Stimulated activated naive CD4-positive, alpha-beta T cell (primary cell): ENCODE measurements around the gene TLE4.

Source experiments
- DNase-seq, 6 experiments: peaks; one replicate each; lab custom pipeline; 2025; lab: John Stamatoyannopoulos, UW

Gene TLE4

DNA sequence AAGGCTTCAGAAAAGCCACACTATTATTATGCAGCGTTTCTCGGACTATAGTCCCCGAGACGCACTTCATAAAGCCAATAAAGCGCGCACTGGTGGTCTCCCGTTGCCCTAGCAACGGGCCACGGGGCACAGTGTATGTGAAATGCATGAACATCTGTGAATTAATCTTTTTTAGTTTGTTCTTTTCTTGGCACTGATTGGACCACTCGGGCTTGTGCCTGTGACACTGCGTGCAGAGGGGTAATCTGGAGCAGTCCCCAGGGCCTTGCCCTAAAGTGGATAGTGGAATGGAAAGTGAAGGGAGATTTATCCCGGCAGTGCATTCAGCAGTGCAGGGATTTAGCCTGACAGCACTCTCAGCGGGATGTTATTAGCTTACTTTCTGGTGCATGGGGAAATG lies 92.1 kb downstream of the TLE4 start:
- DNase-seq, result no peak

DNA sequence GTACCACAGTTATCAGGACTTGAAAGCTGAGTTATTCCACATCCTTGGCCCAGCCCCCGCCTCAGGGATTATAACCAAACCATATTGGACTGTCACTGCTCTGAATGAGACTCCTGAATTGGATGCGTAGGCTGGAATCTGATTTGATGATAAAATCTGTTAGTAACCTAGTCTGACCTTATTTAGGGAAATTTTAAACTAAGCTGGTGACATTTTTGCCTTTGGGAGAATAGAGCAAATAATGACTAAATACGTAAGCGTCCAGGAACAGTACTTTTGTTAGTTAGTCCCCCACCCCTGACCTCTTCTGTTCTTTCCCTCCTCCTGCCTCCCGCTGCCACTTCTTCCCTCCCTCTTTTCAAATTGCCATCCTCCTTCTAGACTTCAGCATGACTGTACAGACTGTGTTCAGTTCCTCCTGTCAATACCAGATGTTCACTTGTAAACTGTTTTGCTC lies 92.6 kb downstream of the TLE4 start:
- DNase-seq, result no peak

DNA sequence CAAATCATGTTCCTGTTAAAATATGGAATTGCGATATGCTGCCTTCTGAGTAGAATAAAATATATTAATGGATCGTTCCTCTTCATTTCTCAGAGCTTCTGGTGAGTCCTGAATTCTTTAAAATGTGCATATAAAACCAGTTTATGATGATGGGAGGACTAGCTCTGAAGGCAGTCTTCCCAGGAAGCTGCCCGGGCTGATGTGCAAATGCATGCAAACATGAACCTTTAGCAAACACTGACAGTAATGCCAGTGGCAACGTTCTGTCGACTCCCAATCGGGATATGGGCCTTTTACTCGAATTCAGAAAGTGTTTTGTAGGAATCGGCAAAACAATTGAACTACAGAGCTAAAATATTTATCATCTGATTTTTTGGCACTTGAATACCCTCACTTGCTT lies 93.6 kb downstream of the TLE4 start:
- no peak for DNase-seq

DNA sequence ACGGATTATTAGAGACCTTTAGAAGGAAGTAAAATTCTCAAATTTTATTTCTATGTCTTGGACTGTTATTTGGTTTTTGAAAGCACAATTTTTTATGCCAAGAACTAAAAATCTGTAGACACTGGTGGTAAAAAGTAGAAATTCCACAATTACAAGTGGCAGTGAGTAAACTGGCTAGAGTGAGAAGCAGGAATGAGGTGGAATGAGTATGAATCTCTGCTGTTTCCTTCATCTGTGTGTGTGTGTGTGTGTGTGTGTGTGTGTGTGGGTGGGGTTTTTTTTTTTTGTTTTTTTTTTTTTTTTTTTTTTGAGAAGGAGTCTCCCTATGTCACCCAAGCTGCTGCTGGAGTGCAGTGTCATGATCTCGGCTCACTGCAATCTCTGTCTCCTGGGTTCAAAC lies 94.2 kb downstream of the TLE4 start:
- DNase-seq, result no peak

DNA sequence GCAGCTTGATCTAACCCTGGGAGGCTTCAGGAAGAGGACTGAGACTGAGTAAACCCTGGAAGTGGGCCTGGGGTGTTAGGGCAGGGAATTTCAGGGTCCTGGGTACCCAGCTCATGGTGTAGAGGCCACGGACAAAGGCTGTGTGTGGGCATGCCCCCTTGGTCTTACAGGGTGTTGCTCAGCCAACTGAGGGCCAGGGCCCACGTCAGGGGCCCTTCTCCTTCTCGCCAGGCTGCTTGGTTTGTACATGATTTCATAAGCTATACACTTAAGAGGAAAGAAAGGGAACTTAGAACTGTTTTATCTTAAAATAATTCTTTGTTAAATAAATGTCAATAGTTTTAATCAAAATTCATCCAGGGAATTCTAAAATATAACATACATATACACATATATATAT lies 95.4 kb downstream of the TLE4 start:
- no peak for DNase-seq

DNA sequence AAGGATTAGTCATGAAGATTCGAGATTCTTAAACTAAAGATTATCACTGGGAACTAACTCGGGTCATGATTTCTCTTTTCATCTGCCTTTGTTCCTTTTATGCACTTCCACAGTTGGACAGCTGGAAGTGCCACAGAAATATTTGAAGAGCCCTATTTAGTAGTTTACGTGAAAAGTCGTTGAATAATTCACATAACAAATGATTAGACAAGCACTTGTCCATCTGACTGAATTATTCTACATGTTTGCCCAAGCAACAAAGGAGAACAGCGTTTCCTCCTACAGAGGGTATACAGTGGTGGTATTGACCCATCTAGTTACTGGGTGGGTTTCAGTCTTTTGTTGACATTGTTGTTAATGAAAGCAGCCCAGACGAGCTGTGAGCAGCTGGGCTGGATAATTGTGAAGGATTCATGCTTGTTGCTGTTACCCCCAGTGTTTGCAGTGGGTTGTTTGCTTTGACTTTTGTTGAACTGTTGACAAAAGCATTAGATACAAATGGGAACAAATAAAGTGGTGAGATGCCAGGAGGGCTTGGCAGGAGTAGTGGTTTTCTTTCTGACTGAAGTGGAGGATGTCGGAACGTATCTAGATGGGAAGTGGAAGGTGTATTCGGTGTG lies 96.2 kb downstream of the TLE4 start:
- DNase-seq, result no peak

DNA sequence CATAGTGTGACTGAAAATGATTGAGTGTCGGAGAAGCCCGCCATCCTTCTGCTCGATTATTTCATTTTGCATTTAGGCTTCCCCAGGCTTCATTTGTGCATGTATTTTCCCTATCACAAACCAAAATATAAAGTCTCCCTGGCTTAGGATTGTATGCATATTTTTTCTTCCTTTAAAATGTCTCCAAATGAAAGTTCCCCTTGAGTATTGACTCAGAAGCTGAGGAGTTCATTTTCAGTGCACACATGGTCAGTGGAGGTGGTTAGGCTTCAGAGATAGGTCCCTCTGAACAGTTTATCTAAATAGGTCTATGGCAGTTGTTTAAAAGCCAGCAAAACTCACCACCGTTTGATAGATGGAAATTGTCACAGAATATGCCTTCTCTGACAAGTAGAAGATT lies 97.2 kb downstream of the TLE4 start:
- DNase-seq, result no peak

DNA sequence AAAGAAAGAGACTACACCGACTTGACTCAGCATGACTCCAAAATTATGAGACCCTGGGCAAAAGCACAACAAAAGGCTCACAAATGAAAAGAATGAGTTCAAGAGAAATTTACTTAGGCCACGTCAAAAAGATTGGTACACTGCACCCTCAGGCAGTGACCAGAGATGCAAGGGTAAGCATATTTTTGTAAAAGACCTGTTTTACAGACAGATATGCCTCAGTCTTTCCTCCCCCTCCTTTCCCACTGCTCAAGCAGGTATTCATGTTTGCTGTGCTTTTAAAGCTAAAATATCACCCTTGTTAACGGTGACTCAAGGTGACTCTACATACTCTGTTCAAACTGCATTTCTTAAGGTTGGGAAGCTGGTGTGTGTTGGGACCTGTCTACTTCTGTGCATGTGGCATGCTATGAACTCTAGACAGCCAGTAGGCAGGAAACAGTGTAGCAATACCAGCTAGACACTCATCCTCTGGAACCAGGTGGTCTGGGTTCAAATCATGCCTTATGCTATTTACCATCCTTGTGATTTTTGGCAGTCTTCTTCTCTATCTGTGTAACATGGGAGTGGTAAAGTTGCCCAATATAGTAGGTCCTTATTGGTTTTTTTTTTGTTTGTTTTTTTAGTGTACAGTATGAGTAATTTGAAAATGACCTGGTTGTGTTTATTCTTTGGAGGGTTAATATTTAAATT lies 98.7 kb downstream of the TLE4 start:
- no peak for DNase-seq

DNA sequence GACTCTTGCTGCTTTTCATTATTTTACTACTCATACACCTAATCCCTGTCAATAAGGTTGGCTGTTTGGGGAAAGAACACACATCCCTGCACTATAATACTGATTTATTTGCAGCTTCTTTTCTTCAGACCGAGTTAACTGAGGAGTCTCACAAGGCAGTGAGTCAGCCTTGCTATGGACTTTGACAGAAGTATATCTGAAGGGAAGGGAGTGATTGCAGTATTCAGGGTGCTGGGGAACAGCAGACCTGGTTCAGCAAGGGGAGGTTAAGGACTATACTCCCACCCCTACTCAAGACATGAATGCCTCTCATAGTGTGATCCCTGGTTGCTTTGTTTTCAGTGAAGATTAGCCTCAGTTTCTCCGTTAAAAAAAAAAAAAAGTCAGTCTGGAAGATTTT lies 99.8 kb downstream of the TLE4 start:
- no peak for DNase-seq

DNA sequence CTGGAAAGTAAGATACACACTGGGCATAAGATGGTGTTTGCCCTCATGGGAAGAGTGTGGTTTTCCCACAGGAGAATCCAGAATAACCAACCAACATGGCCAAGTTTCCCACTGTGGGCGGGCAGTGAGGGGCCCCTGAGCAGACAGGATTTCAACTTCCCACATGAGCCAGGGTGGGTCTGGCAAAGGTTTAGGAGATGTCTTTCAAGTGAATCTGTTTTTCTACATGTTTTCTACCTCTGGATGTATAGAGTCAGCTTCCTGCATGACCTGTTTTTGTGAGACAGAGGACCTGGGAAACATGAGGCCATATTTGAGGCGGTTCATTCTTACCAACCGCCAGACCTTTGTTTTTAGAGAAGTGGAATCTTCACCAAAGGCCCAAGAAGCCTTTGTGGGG lies 100.5 kb downstream of the TLE4 start:
- no peak for DNase-seq

DNA sequence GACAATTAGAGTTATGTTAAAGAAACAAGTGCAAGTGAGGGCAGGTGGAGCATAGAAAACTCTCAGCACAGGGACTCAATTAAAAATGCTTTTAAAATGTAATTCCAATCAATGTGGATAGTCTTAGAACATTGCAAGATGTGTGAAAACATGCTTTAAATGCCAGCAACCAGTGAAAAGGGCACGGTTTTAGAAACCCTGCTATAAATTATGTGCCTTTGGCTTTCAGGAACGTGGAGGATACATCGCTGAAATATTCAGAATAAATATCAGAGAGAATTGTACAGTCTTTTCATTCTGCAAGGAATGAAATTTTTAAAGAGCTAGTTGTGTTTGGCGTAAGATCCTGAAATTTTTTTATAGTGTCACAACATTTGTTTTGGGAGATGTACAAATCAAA lies 101.1 kb downstream of the TLE4 start:
- DNase-seq, result no peak

DNA sequence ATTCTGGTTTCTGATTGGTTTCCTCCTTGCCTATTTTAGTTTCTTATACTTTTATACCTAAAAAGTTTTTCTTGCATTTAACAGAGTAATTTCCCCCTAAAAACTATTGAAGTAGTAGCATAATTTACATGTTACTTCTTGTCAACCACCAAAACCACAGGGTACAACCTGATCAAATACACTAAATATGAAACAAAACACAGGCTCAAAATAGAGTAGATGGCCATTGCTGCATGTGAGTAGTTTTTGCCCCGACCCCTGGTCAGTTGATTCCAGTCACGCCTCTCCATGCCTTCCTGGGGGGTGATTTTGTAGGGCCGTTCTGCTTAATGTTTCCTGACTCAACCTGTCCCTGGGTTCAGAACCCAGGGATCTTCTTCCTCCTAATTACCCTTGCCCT lies 101.8 kb downstream of the TLE4 start:
- DNase-seq, result no peak

DNA sequence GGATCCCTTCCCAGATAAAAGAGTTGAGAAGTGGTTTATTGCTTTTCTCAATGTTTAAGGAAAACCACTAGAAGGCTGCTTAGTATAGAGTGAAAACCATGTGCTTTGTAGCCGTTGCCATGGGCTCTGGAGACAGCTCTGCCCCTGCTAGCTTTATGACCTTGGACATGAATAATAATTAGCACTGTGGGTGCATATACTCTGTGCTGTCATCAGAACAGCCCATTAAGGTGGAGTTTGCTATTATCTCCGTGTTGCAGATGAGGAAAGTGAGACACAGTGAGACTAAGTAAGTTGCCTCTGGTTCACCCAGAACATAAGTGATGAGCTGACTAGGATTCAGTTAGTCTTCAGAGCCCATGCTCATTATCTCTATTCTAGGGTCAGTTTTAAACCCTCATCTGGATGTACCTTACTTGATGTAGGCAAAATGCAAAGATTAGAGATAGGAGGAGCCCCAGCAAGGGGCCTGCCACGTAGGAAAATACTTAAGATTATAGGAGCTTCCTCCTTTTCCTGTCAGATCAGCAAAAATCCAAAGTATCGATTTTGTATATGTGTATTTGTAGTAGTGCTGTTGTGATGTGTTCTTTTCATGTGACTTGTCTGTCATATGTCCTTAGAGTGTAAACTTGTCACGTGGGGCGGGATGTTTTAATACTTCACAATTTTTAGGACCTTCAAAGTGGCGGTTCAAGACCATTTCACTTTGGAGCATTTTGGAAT lies 102.5 kb downstream of the TLE4 start:
- DNase-seq, result no peak

DNA sequence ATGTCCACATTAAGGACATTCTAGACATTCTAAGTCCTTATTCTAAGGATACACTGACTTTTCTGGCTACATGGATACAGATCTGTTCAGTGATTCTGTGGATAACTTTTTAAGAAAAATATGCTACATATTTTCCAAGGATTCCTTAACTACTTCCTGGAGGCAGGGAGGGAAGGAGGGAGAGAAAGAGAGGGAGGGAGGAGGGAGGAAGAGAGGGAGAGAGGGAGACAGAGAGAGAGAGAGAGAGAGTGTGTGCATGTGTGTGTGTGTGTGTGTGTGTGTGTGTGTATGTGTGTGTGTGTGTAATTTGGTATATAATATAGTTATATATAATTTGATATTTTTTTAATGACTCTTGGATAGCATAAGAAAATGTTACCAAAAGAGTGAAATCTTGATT lies 109.8 kb downstream of the TLE4 start:
- no peak for DNase-seq

DNA sequence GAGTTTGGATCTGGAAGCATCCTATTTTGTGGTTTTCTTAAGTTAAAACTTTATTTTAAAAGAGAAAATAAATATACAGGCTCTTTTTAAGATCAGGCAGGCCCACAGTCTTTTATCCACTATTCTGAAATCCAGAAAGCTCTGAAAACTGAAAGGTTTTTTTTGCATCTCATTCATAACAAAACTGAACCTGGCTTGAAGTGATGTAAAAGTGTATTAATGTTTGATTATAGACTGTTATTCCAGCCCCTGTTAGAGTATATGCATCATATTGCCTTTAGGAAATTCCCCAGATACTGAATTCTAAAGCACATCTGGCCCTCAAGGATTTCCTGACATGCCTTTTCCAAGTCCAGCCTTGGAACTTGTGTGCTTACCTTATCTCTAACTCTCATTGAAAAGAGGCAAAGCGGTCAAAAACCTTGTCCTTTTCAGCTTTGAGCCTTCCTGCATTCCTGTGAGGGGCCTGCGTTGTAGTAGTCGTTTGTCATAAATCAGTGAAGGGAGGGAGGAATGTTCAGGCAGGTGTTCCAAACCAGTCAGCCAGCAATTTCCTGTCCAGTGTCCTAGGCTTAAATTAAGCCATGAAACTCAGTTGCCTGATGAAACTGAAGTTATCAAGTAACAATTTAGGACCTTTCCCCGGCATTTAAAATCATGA lies 110.4 kb downstream of the TLE4 start:
- DNase-seq, result no peak

DNA sequence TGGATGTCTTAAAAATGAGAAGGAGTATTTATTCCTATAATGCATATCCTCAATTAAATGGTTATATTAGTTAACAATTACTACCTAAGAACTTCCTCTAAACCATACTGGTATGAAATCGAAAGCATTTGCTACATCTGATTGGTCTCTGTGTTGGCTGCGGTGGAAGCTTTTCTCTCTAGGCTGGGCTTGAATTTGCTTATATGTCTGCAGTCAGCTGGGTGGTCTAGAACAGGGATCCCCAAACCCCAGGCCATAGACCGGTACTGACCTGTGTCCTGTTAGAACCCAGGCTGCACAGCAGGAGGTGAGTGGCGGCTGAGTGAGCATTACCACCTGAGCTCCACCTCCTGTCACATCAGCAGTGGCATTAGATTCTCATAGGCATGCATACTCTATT lies 112.3 kb downstream of the TLE4 start:
- no peak for DNase-seq

DNA sequence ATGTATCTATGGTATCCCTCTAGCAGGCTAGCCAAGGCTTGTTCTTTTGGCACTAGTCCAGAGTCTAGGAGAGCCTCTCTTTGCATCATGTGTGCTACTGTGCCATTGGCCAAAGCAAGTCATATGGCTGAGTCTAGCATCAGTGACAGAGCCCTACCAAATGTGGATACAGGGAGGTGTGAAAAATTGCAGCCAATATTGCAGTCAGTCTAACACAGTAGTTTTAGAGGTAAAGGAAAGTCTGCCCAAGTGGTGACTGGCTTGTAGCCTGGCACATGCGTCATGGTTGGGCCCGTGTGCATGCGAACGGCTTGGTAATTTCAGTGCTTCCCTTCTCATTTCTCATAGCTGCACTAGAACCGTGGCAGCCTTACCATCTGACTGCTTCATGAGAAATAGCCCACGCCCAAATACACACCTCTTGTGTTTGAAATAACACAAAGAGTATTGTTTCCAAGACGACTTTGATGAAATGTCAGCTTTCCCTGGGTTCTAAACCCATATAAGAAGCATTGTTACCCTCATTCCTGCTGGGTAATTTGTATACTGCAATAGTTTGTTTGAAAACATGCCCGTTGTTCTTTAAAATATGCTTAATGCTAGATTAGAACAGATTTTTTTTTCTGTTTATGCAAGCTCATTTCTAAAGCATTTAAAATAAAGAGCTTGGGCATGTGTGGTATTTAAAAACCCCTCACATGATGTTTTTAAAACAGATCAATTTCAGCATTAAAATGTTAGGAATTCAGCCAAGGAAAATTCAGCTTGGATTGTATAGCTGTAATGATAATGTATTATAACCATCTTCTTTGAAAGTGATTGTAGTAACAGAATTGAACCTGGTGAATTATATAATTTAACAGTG lies 113.2 kb downstream of the TLE4 start:
- no peak for DNase-seq

DNA sequence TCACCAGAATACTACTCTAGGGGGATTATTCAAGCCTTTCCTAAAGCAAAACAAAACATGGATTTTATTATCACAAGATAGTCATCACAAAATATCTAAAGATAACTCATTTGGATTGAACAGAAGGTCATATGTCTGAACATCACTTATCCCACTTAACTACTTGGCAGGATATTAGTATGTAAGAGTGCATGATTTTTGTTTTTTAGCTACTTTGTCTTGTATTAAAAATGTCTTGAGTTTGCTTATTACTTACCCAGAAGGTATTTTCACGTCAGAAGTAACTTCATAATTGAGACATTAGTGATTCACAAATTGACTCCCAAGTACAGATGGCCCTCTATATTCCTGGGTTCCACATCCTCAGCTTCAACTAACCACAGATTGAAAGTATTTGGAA lies 113.8 kb downstream of the TLE4 start:
- DNase-seq, result no peak

DNA sequence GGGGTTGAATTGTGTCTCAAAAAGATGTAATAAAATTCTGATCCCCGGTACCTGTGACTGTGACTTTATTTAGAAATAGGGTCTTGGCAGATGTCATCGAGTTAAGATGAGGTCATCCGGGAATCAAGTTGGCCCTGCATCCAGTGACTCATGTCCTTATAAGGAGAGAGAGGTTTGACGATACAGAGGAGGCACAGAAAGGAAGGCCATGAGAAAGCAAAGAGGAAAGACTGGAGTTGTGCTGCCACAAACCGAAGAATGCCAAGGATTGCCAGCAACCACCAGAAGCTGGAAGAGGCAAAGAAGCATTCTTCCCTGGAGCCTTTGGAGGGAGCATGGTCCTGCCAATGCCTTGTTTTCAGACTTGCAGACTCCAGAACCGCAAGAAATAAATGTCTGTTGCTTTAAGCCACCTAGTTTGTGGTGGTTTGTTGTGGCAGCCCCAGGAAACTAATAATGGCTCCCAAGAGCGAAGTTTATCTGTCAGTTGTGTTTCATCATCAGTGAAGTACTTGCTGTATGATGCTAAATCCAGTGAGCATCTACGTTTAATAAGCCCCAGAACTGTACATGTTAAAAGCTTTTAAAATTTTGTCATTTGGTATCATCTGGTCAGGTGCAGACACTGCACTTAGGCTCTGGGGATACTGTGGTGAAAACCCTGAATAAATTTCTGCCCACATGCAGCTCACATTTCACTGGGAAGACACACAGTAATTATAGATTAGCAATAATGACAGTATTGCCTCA lies 114.8 kb downstream of the TLE4 start:
- no peak for DNase-seq

DNA sequence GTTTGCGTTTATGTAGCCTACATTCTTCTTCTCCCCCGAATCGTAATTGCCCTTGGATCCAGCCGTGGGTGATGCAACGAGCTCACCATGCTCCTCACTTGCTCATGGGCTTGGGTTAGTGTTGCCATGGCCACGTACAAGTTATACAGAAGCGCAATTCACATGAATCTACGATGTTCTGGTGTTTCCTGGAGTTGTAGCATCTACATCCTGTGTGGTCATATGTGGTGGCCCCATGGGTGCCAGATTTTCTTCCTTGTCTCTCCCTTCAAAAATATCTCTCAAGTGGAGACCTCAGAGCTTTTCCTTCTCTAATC lies 115.3 kb downstream of the TLE4 start:
- peak in 2 of 6 experiments; percentile 5 to 16 for DNase-seq

DNA sequence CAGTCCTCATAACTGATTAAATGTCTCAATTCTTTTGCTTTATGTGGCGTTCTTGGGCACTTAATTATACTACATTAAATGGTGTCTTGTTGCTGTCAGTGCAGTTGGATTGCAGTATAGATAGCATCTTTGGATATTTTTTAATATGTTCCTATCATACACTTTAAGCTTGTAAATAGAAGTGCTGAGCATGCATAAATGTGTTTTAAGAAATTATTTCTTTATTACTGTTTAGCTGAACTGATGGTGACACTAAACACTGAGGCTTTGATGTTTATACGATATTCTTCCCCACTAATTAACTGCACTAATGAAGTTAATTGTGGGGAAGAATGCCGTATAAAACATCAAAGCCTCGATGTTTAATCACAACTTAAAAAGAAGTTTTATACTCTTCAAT lies 116.6 kb downstream of the TLE4 start:
- DNase-seq, result no peak
